Colon (tissue), 2 donors: Measurements from ENCODE around the gene TAF3.

Source experiments
- FAIRE-seq: peaks from 2 replicates; lab custom pipeline; 2012; peaks lifted over from hg19 to GRCh38; lab: Jason Lieb, UNC
- donor health status: control.
- donor health status: control.

TAF3 gene

DNA sequence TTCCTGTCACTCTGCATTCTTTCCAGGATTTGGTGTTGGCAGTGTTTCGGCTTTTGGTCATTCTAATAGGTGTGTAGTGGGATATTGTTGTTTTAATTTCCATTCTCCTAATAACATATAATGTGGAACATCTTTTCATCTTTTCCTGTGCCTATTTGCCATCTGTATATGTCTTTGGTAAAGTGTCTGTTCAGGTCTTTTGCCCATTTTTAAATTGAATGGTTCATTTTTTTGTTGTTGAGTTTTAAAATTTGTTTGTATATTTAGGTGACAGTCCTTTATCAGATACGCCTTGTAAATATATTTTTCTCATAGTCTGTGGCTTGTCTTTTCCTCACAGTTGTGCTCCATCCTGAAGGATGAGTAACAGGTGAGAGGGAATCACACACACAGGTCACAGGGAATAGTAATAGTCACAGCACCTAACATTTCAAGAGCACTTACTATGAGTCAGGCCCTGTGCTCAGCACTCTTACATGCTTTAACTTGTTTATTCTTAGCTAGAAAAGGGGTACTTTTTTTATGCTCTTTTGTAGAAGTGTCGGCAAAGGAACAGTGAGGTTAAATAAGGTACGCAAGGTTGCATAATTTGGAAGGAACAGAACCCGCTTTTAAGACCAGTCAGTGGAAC is 119.1 kb downstream of the TAF3 start:
- FAIRE-seq: no peak

DNA sequence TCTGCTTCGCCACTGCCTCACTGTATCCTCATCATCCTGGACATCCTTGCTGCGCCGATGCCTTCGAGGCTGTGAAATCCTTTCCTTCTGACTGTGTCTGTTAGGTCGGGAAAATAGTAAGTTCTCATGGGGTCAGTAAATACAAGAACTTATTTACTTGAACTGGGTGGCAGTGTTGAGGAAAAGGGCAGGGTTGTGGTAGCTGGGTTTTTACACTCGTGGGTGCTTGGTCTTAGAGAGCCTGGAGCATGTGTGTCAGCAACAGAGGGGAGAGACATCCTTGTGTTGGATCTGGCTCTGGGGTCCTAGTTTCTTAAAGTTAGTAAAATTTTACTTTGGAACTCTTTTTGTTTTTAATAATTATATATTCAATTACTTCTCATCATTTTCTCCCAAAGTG is 123.3 kb downstream of the TAF3 start:
- no peak for FAIRE-seq

DNA sequence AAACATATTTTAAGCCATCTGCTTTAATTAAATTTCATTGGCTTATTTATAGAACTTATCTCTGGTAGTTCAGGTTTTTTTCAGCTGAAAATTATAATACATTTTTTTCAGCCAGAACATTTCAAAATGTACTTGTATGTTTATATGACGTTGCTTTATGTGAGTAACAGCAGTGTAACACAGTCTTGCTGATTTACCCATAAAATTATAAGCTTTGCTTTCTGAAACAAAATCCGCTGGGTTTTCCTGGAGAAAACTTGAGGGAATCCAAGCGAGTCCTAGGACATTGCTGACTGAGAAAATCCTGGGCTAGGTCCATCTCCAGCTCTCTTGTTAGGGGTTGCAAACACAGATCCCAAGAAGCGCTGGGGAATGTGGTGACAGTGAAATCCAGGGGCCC is 124.0 kb downstream of the TAF3 start:
- FAIRE-seq: no peak

DNA sequence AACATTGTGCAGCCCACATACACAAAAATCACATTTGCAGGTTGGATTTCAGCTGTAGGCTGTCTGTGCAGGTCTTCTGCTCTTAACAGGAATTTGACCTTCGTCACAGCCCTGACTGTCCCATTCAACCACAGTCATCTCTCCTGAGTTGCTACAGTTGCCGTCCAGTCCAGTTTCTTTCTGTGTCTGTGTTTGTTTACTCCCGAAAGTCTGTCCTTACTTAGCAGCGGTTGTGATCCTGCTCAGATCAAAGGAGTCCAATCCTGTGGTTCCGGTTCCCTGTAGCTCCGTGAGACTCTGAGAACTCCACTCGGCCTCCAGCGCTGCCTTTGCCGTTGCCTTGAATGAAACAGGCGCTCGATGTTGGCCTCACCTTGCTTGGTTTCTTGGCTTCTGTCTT is 124.6 kb downstream of the TAF3 start:
- no peak for FAIRE-seq

DNA sequence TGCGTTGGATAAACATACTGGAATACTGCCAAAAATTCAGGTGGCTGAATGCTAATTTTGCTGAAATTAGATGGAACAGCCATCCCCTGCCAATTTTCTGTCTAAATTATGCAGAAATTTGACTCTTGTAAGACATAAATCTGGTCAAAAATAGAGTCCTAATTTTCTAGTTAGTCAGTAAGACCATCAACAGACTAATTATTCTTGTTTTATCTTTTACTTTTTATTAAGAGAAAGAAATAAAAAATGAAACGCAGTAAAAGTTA is 125.8 kb downstream of the TAF3 start:
- FAIRE-seq: no peak

DNA sequence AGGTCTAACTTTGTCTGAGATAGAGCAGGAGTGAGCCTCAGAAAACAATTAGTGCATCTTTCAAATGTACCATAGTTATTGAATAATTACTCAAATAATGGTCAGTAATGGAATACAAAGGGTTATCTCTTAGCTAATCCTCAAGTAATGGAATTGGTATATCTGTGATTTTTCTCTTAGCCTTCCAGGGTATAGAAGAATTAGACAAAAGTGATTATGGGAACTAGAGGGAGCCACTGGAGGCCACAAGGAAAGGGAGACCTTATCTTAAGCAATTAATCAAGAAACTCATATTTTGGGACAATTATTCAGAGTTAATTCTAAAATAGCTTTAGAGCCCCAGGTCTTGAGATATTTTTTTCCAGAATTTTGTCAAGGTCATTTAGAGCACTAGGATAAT is 126.2 kb downstream of the TAF3 start:
- FAIRE-seq: no peak

DNA sequence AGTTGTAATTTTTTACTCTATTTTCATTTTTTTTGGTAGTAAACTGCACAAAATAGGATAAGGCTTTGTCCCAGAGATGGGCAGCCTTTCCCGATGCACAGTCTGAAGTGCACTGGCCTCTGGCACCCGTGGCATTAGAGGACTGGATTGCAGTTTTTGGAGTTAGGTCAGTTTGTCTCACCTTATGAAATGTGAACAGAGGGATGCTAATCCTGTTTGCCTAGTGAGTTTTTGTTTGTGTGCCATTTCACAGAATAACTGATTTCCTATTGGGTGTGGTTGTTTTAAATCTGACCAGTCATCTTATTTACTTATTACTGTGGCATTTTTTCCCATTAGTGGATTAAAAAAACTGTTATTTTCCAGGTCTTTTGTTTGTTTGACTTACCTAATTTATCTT is 126.7 kb downstream of the TAF3 start:
- FAIRE-seq: no peak

DNA sequence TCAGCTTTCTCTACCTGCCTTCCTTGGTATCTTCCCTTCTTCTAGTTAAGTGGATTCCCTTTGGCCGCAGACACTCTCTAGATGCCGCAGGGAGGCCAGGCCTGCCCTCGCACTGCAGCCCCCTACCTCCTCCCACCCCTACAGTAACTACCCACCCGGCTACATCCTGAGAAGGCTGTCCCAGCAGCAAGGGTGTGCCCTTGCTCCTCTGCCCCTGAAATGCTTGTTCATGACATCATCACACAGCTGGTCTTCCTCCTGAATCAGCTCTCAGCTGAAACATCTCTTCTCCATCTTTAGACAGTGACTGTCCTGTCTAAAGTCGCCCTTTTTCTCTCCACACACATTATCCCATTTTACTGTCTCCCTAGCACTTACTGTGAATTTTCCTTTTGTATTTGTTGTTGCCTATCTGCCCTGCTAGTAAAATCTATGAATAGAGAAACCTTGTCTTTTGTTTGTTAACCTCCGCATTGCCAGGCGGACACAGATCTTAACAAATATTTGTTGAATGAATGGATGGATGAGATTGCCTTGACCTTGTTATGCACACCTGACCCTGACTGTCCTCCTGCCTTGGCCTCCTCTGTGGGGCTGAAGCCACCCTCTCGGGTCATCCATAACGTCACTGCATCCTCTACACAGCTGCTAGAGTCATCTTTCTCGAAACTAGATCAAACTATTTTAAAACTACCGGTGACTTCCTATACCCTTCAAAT is 127.3 kb downstream of the TAF3 start:
- no peak for FAIRE-seq

DNA sequence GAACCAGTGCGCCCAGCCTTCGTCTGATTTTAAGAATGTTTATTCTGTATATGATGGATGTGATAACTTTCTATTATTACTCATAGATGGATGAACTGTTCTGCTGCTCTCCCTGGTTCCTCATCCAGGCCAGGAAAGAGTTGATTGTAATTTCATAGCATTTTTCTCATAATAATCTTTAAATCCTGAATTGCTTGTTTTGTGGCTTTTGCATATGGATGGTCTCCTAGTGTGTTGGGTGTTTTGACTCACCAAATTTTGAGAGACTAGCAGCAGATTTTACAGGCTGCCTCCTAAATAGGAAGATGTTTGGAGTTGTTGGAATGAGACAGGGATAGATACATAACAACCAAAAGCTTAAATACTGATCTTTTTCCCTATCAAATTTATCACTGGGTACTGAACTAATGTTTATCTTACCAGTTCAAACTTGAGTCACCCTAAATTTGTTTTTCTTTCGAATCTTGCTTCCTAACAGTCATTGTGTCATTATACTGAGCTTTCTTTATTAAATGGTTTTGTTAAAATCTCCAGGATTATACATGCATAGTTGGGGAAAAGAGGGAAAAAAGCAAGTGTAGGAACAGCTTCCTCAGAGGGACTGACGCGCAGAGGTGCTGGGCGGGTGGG is 130.2 kb downstream of the TAF3 start:
- no peak for FAIRE-seq

DNA sequence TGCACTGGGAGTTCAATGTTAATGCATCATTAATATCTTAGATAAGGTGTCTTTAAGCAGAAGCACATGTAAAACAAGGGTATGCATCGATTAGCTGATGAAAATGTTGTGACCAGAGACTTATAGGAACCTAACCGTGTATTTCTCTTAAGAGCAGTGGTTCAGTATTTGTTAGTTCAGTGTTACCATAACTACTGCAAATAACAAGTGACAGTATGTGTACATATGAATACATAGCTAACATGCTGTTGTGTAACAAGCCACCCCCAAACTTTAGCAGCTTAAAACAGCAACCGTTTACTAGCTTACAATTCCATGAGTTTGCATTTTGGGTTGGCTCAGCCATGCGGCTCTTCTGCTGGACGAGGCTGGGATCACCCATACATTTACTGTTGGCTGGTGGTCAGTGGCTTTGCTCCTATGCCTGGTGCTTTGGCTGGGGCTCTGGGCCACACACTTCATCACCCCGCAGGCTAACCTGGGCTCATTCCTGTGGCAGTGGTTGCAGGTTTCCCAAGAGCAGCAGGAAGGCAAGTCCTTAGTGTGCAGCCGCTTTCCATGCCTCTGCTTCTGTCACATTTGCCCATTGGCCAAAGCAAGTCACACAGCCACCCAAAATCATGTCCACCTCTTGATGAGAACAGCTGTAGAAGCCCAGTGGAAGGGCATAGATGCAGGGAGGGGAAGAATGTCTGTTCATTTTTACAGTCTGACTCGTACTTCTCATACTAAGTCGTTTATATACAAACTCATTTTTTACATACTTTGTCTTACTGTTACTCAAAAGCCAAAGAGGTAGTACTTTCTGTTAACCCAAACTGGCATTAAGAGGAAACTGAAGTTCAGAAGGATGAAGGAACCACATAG is 132.9 kb downstream of the TAF3 start:
- FAIRE-seq: no peak

DNA sequence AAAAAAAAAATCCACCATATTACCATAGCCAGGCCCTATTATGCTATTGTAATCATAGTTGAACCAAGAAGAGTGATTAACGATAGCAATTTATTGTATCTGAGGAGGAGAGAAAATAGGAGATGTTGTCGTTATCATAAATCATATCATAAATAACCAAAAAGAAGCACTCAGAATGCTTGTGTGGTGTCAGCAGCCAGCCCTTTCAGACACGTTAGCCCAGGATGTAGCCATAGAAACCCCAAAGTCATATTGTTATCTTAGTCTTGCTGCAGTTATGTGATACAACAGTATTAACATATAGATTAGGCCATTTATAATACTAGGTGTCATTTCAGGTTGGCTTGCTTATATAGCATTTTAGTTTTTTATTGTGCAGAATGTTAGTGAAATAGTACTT is 134.0 kb downstream of the TAF3 start:
- no peak for FAIRE-seq

DNA sequence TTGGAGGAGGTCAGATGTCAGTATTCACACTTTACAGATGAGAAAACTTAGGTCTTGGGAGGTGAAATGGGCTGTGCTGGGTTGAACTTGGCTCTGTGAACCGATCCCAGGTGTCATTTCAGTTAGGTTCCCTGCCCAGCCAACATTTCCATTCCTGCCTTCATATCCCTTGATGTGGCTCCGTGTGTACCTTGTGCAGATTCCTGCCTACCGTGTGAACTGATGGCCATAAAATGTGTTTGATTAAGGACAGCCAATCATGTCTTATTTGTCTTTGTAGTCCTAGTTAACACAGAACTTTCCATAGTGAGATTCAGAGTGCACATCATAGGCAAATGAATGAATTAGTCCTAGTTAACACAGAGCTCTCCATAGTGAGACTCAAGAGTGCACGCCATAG is 135.1 kb downstream of the TAF3 start:
- no peak for FAIRE-seq

DNA sequence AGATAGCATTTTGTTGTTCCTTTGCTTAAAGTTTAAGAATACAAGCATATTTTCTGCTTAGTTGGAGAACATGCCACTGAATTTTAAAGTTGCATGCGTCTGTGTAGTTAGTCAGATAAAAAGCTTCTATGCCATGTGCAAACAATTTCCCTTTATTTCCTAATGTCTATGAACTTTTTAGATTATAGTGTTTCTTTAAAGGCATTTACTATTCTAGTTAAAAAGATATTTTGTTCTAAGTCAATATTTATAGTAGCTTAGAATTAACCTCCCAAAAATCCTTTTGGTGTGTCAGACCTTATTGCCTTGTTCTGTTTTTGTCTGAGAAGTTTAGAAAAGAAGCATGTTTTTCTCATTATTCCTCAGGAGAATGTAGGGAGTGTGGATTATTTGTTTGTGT is 137.1 kb downstream of the TAF3 start:
- no peak for FAIRE-seq

DNA sequence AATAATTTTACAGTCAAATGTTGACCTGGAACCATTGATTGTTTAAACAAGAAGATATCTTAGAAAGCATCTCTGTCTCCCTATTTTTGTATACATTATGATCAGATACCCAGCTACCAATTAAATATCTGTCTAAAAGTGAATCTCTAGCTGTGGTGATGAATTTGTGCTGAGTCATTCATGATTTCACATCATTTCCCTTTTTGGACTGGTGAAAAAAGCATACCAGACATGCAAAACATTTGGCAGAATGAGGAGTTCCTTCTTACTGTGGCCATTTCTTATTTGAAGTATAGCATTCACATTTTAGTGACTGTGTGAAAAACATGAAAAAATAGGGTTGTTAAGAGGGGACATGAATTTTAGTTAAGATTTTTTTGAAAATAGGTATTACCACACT is 138.2 kb downstream of the TAF3 start:
- FAIRE-seq: no peak

DNA sequence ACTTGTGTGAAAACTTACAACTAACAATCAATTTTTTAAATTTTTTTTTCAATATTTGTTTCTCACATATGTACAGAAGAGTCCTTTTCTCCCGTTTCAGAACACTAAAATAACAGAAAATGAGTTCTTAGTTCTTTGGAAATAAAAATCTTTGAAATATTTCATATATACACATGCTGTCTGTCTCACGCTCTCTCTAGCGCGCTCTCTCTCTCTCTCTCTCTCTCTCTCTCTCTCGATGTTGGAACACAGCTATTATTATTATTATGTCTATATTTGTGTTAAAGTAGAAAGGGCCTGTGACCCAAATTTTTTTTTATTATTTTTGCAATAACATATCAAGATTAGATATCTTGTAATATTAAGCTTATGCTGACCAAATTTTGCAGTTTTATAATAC is 139.3 kb downstream of the TAF3 start:
- FAIRE-seq: no peak

DNA sequence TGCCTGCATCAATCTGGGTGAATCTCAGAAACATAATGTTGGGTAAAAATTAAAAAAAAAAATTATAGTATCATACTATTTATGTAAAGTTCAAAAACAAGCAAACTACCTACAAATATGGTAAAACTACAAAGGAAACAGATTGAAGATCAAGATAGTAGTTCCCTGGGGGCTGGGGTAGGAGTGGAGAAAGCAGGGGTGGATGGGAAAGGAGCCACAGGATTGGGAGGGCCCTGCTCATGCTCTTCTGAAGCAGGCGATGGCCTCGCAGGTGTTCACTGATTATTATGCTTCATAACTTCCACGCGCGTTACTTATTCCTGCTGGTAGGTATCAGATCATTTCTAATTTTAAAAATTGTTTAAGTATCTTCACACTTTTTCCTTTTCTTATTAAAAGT is 140.1 kb downstream of the TAF3 start:
- no peak for FAIRE-seq

DNA sequence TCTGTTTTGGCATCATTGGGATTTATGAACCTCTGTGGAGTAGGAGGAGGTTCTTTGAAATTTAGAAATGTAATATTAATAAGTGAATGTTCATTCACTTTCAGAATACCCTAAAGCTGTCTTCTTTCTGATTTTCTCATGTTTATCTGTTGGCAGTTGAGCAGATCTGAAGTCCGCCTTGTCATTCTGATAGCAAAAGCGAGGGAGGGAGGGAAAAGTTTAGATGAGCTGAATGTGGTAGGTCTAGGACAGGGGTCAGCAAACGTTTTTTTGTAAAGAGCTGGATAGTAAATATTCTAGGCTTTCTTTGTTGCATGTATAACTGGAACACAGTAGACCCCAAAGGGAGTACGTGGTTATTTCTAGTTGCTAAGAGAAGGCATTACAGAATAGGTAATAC is 141.8 kb downstream of the TAF3 start:
- no peak for FAIRE-seq

DNA sequence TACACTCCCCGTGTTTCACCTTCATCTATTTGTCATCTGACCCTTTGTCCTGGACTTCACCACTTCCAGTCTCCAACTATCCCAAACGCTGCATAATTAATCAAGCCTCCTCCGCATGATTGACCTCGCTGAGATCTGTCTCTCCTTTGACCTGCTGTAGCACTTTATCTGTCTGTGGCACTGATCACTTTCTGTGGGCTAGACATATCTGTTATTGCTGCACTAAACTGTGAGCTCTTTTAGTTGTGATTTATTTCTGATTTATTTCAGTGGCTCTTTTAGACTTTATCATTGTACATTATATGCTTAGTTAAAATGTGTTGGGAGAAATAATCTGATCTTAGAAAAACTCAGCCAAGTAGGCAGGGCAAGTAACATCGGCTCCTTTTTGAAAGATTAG is 144.3 kb downstream of the TAF3 start:
- FAIRE-seq: no peak

DNA sequence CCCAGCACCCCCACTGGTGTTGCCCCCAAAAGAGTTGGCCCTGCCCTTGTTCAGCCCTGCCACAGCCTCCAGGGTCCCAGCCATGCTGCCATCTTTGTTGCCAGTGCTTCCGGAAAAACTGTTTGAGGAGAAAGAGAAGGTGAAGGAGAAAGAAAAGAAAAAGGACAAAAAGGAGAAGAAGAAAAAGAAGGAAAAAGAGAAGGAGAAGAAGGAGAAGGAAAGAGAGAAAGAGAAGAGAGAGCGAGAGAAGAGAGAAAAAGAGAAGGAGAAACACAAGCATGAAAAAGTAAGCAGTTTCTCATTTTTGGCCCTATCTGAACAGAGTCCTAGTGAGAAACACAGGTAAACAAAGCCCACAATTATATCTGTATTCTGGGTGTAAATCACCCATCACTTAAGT is 147.2 kb downstream of the TAF3 start:
- no peak for FAIRE-seq

DNA sequence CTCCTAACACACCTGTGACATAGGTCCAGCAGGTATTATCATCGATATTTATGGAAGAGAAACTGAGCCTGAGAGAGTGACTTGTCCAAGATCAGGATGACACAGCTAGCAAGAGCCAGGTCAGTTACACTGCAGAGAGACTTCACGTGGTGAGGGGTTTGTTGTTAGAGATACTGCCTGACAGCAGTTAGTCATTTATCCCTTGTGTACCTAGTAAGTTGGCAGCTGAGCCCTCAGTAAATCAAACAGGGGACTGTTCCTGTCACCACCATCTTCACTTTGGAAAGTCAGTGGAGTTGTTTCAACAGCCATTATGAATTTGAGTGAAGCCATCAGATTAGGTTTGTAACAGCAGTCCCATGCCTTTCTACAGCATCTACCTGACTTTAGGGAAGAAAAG is 148.7 kb downstream of the TAF3 start:
- FAIRE-seq: no peak

DNA sequence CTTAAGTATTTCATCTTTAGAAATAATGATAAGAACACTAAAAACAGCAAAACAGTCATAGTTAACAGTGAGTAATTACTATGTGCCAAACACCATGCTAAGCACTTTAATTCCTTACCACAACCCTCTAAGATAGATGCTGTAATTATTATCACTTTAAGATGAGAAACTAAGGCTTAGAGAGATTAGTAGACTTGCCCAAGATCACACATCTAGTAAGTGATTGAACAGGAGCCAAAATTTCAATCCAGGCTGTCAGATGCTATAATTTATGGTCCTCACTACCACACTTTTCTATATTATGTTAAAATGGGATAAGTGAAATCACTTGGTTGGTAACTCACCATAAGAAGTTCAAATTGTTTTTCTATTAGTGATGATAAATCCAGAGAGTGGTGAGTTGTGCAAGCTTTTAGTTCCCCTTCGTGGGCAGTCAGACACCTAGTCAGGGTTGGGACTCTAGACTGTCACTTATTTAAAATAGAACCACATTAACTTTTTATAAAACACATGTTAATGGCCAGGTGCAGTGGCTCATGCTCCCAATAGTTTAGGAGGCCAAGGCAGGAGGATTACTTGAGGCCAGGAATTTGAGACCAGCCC is 150.3 kb downstream of the TAF3 start:
- no peak for FAIRE-seq

DNA sequence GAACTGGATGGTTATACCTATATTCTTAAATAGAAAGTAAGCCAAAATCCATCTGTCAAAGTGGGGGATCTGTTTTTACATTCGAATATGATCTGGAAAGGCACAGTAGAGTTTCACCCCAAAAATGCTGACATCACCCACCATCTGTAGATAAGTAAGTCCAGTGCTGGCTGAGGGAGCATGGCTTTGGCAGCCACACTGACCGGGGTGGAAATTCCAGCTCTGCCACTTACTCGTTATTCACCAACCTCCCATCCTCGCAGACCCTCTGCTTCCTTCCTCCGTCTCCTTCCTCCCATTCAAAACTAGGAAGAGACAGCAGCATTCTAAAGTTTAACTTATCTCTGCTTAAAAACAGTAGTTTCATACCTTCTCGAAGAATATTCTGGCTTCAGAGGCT is 151.3 kb downstream of the TAF3 start:
- no peak for FAIRE-seq

DNA sequence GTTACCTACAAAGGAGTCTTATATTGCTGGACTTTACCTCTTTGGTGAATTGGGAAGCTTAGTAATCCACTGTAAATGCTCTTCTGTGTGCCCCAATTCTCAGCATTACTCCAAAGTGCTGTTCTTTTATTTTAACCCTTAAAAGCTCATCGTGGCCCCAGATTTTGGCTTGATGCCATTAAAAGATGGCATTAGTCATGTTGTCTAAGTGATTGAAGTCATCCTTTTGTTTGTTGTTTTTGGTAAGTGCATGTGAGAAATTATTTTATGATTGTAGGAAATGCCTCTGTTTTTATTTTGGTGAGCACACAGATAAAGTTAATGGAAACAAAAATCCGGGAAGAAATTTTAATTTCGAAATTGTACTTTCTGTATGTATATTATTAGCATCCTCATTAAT is 153.6 kb downstream of the TAF3 start:
- FAIRE-seq: no peak
